DOHH2 (cell line): ENCODE measurements around the gene GOLGA8H.

Experiments
- CTCF ChIP-seq: fragments of 200-600 bp; sonication (generic); IDR thresholded peaks from one replicate; pipeline ENCODE4 v1.5.1; 2014; ENCODE audit warnings: antibody characterized with exemption, mild to moderate bottlenecking, low read depth, low read length; ENCODE audit not compliant: poor library complexity, severe bottlenecking
- EZH2phosphoT487 ChIP-seq: fragments of 200-600 bp; sonication (generic); IDR thresholded peaks from 2 replicates; pipeline ENCODE4 v1.6.1; 2017; ENCODE audit warnings: borderline replicate concordance, mild to moderate bottlenecking, antibody characterized with exemption, low read length, moderate library complexity, mixed read lengths

GRCh38 chr15:30650012-30650929 is 46.4 kb downstream of the GOLGA8H start:
- TF ChIP-seq CTCF (no peak), EZH2phosphoT487 (no peak)
